ENCODE data around the gene DDR1. TPM values are rescaled to one million over a fixed set of nuclear protein-coding genes. Genes with fewer than 3 reads are reported as not detected.

The DDR1 gene
- total and polyA plus RNA-seq, 2 experiments from 2014 or later = 58.3 to 154 TPM

DNA sequence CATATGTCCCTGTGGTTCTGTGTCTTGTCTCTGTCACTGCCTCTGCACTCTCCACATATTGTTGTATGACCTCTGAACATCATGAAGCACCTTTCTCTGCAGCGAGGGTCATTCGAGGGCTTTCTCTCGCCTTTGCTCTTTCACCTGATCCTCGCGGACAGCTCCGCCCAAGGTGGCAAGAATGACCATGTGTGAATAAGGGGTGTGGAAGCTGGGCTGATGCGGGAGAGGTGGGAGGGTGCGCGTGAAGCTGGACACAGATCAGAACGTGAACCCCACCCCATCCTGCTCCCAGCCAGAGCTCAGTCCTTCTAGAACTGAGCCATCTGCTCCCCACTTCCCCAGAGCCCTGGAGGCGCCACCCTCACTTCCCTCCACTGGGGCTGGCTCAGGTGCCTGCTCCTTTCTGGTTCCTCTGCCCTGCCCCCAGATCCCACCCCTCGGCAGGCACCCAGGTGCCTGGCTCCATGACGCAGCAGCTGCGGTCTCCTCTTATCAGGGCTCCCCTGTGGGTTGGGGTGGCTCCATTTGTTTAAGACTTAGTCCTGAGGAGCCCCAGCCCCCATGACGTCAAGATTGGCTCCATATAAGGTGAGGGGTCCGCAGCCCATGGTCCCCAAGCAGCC is 56.2 kb downstream of the DDR1 start, which contains the start of gene MUCL3:
Gene MUCL3, plus strand, starts transcription at position 613 of the 626 bp plus-strand sequence. CDS start 27 bp downstream, outside the sequence.
- Mint-ChIP-seq H3K36me3 (ENCODE audit: low read depth) (no peaks in the 10 kb centered on the region), H3K4me3 (no peak within 1 kb of the TSS; the same call in 2 of the 3 replicates), H3K27me3 (ENCODE audit: insufficient read depth, low read depth, poor library complexity) (peaks cover 13% of the 10 kb centered on the region), H3K27ac (no peak within 1 kb of the TSS), H3K9me3 (no peaks in the 10 kb centered on the region; the same call in 2 of the 3 replicates), H3K4me1 (peaks cover 35% of the 10 kb centered on the region)
- Histone ChIP-seq H4K20me1 (replicated peaks; ENCODE audit: insufficient read depth) (no peaks in the 10 kb centered on the region), H3K9me2 (ENCODE audit: insufficient read depth) (peaks cover 5% of the 10 kb centered on the region; the same call in 1 of the 2 replicates), H3K4me3 (no peak within 1 kb of the TSS), H2AFZ (0 out of 2 replicates have a peak within 1 kb of the TSS, but pooled peaks have one; percentile 23), H3K4me2 (peak within 1 kb of the TSS; percentile 25; the same call in 1 of the 2 replicates), H3K79me2 (replicated peaks; ENCODE audit: insufficient read depth) (no peaks in the 10 kb centered on the region), H3F3A (replicated peaks; ENCODE audit: low read depth) (no peaks in the 10 kb centered on the region), H3K4me1 (ENCODE audit: insufficient read depth) (peaks cover 17% of the 10 kb centered on the region), H3K27me3 (ENCODE audit: insufficient read depth) (no peaks in the 10 kb centered on the region), H3K36me3 (ENCODE audit: insufficient read depth) (no peaks in the 10 kb centered on the region), H3K27ac (ENCODE audit: low read depth) (no peak within 1 kb of the TSS)
- ATAC-seq (no peak), DNase-seq (ENCODE audit: low spot score) (no peak)
- TF ChIP-seq EZH2 (IDR thresholded peaks at IDR 0.05; ENCODE audit: low read depth, unreplicated experiment) (no peak), STAT1 (IDR thresholded peaks at IDR 0.05; ENCODE audit: unreplicated experiment) (no peak), NANOG (IDR thresholded peaks at IDR 0.05; ENCODE audit: borderline replicate concordance) (no peak), ZNF114 (CRISPR knock-in tag; IDR thresholded peaks at IDR 0.05) (no peak), JUNB (IDR thresholded peaks at IDR 0.05; ENCODE audit: unreplicated experiment) (no peak), CREB1 (CRISPR knock-in tag; IDR thresholded peaks at IDR 0.05; ENCODE audit: low read depth) (no peak), EZH2phosphoT487 (IDR thresholded peaks at IDR 0.05; ENCODE audit: unreplicated experiment) (no peak)
- TF ChIP-seq, protein P1, sequence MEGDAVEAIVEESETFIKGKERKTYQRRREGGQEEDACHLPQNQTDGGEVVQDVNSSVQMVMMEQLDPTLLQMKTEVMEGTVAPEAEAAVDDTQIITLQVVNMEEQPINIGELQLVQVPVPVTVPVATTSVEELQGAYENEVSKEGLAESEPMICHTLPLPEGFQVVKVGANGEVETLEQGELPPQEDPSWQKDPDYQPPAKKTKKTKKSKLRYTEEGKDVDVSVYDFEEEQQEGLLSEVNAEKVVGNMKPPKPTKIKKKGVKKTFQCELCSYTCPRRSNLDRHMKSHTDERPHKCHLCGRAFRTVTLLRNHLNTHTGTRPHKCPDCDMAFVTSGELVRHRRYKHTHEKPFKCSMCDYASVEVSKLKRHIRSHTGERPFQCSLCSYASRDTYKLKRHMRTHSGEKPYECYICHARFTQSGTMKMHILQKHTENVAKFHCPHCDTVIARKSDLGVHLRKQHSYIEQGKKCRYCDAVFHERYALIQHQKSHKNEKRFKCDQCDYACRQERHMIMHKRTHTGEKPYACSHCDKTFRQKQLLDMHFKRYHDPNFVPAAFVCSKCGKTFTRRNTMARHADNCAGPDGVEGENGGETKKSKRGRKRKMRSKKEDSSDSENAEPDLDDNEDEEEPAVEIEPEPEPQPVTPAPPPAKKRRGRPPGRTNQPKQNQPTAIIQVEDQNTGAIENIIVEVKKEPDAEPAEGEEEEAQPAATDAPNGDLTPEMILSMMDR (conservative IDR thresholded peaks at IDR 0.05; ENCODE audit: low read depth in 2 of 2) = no peak
- TF ChIP-seq, protein P2, sequence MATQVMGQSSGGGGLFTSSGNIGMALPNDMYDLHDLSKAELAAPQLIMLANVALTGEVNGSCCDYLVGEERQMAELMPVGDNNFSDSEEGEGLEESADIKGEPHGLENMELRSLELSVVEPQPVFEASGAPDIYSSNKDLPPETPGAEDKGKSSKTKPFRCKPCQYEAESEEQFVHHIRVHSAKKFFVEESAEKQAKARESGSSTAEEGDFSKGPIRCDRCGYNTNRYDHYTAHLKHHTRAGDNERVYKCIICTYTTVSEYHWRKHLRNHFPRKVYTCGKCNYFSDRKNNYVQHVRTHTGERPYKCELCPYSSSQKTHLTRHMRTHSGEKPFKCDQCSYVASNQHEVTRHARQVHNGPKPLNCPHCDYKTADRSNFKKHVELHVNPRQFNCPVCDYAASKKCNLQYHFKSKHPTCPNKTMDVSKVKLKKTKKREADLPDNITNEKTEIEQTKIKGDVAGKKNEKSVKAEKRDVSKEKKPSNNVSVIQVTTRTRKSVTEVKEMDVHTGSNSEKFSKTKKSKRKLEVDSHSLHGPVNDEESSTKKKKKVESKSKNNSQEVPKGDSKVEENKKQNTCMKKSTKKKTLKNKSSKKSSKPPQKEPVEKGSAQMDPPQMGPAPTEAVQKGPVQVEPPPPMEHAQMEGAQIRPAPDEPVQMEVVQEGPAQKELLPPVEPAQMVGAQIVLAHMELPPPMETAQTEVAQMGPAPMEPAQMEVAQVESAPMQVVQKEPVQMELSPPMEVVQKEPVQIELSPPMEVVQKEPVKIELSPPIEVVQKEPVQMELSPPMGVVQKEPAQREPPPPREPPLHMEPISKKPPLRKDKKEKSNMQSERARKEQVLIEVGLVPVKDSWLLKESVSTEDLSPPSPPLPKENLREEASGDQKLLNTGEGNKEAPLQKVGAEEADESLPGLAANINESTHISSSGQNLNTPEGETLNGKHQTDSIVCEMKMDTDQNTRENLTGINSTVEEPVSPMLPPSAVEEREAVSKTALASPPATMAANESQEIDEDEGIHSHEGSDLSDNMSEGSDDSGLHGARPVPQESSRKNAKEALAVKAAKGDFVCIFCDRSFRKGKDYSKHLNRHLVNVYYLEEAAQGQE (IDR thresholded peaks at IDR 0.05; ENCODE audit: unreplicated experiment) = no peak

Data from GM23338 (cell line).